Erythroblast (primary cell): ENCODE data around the gene BRD7.

Source experiments
- GATA1 ChIP-seq: IDR thresholded peaks from 2 replicates; pipeline ENCODE4 v1.6.1; 2011; ENCODE audit warnings: low read depth, mild to moderate bottlenecking, control low read depth, low read length, moderate library complexity
- POLR2A ChIP-seq: IDR thresholded peaks from 2 replicates; pipeline ENCODE4 v1.6.1; 2011; ENCODE audit warnings: mild to moderate bottlenecking, low read length

DNA sequence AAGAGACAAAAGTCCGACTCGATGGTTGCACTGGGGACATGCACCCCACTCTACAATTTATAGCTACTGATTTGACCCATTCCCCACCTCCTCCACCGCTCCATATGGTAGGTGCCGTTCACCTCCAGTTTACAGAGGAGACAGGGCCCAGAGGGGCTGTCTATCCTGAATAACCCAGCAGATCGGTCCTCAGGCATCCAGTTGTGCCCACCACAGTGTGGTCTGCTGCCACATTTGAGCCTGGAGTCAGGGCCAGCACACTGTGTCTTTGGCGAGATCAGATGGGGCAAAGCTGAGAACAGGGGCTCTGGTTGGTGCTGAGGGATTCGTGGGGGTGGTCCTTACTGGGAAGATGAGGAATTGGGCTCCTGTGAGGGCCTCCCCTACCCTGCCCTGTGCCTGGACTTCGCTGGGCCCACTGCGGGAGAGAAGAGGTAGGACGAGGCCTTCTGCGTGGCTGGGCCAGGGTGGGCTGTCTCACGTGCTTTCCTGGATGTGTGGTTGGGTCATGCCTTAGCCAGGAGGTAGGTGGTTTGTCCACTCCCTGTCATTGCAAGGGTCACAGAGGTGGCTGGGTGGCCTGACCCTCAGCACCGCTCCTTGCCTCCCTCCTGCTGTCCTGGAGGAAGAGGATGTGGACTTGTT lies 99.6 kb downstream of the BRD7 start:
- TF ChIP-seq POLR2A: no peak
- no peak for TF ChIP-seq GATA1
